Measurements from ENCODE around the gene SEMA3D. TPM values are rescaled to one million over a fixed set of nuclear protein-coding genes. Genes with fewer than 3 reads are reported as not detected.

Gene SEMA3D
- total and polyA plus RNA-seq, 2 of the 13 experiments (the other 11 are each of a cell fraction or from before 2014, with no cell fraction given): 0.07 TPM; not detected in 1

DNA sequence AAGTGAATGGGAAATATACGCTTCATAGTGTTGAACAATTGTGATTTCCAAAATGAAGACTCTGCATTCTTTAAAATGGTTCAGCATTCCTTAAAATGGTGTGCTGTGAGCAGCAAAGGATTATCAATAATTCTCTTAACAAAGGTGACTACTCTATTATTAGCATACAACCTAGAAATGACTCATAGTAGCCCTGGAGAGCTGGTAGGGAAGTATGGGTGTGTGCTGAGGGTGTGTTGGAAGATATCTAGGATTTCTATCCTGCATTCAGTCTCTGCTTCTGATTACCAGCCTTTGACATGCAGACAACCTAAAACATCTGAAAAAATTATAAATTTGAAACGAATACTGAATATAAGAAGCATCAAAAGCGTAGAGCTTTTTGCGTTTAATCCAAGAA, 72.5 kb downstream of the SEMA3D start:
- 3% methylated on average over 4 of the region's 4 CpGs for WGBS (ENCODE audit: low lambda C conversion rate)
- Histone ChIP-seq H3K9me3 (ENCODE audit: low read length) (no peaks in the 10 kb centered on the region), H3K36me3 (replicated peaks in 1 of 2; ENCODE audit: control insufficient read depth in 1 of 2, insufficient read depth in 2 of 2, low read length in 2 of 2) (no peaks in the 10 kb centered on the region), H4K20me1 (ENCODE audit: insufficient read depth, low read length) (no peaks in the 10 kb centered on the region), H3K27me3 (ENCODE audit: control insufficient read depth in 1 of 2, insufficient read depth in 2 of 2, low read length in 2 of 2) (no peaks in the 10 kb centered on the region), H3K4me3 (replicated peaks in 1 of 3; ENCODE audit: insufficient read depth in 1 of 3, low read depth in 2 of 3, low read length in 3 of 3) (no peak overlapping the region), H3K9ac (ENCODE audit: insufficient read depth, low read depth, low read length) (no peak overlapping the region), H3K27ac (ENCODE audit: extremely low read length, insufficient read depth, low read length) (no peak overlapping the region), H2AFZ (ENCODE audit: low read length) (no peak overlapping the region), H3K4me1 (ENCODE audit: insufficient read depth, low read length) (no peaks in the 10 kb centered on the region), H3K4me2 (ENCODE audit: low read depth, low read length) (no peak overlapping the region), H3K79me2 (ENCODE audit: insufficient read depth, low read length) (no peaks in the 10 kb centered on the region)
- no peak for DNase-seq (ENCODE audit: low spot score)
- in situ Hi-C loops (cut with HindIII; ENCODE audit: extremely low pct_ligation_motif_present, low pct_unique_long_range_greater_than_20kb) (no loop called here), intact Hi-C loops (cut with micrococcal nuclease; ENCODE audit: unreplicated experiment) (no loop called here)
- POLR2A ChIA-PET: no interaction called here
- BruUV-seq (replicated peaks): no TSS peak
- CTCF ChIA-PET (ENCODE audit: low intra/inter-chr PET ratio, low total read pairs): no interaction called here
- TF ChIP-seq ZNF883 (CRISPR knock-in tag; IDR thresholded peaks at IDR 0.05; ENCODE audit: not compliant biosample characterization) (no peak), ZNF629 (CRISPR knock-in tag; conservative IDR thresholded peaks at IDR 0.05) (no peak), KLF11 (CRISPR knock-in tag; IDR thresholded peaks at IDR 0.05) (no peak), LRRFIP1 (CRISPR knock-in tag; conservative IDR thresholded peaks at IDR 0.05) (no peak), YY1 (IDR thresholded peaks at IDR 0.05; ENCODE audit: insufficient read depth, insufficient replicate concordance, low read depth, low read length) (no peak), PHB2 (IDR thresholded peaks at IDR 0.05; ENCODE audit: partially characterized antibody) (no peak), SOX6 (IDR thresholded peaks at IDR 0.05) (no peak), SOX6 (CRISPR knock-in tag; IDR thresholded peaks at IDR 0.05) (no peak), MEIS2 (CRISPR knock-in tag; IDR thresholded peaks at IDR 0.05) (no peak), ZNF407 (CRISPR knock-in tag; IDR thresholded peaks at IDR 0.05; ENCODE audit: not compliant biosample characterization) (no peak), GATA4 (IDR thresholded peaks at IDR 0.05; ENCODE audit: borderline replicate concordance, low read depth) (no peak)
- TF ChIP-seq, protein P1, sequence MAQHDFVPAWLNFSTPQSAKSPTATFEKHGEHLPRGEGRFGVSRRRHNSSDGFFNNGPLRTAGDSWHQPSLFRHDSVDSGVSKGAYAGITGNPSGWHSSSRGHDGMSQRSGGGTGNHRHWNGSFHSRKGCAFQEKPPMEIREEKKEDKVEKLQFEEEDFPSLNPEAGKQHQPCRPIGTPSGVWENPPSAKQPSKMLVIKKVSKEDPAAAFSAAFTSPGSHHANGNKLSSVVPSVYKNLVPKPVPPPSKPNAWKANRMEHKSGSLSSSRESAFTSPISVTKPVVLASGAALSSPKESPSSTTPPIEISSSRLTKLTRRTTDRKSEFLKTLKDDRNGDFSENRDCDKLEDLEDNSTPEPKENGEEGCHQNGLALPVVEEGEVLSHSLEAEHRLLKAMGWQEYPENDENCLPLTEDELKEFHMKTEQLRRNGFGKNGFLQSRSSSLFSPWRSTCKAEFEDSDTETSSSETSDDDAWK (CRISPR knock-in tag; IDR thresholded peaks at IDR 0.05): no peak
- ATAC-seq: no peak
- FAIRE-seq: no peak
